C4-2B (cell line): ENCODE measurements around the gene ALDH1A2.

Source experiments
- CTCF ChIP-seq: fragments of 450-650 bp; conservative IDR thresholded peaks from 2 replicates; pipeline ENCODE4 v1.5.1; 2017; ENCODE audit warnings: mild to moderate bottlenecking
- ZFX ChIP-seq: fragments of 450-650 bp; IDR thresholded peaks from 2 replicates; pipeline ENCODE4 v1.6.1; 2017

DNA sequence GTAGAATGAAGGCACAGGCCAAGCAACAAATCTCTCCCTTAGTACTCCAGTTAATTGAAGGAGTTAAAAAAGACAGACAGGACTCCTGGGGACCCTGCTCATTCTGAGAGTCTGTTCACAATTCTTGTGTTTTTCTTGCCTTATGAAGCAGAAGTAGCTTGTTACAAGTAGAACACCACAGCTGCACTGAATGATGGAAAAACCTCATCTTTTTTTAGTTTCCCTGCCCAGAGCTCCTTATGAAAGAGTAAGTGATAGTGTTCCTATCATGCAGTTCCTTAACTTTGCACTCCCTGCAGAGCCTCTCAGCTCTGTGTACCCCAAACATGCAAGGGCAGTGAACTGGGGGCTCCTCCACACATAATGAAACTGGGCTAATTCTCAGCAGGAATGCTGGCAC, 95.5 kb downstream of the ALDH1A2 start:
- TF ChIP-seq ZFX (no peak), CTCF (no peak)
